MM.1S (cell line): ENCODE results near the gene SAMD4A.

Experiments used
- DNase-seq: peaks from one replicate; pipeline ENCODE4 v3.0.0-alpha.2; 2015
- H2AFZ ChIP-seq: fragments of 300-600 bp; sonication (generic); 2 replicates; pipeline ENCODE4 v1.6.0; 2016; ENCODE audit warnings: antibody characterized with exemption, low read length
- H3F3A ChIP-seq: fragments of 300-600 bp; sonication (generic); 2 replicates; pipeline ENCODE4 v1.6.1; 2016; ENCODE audit warnings: mild to moderate bottlenecking, antibody characterized with exemption, low read length, moderate library complexity, mixed read lengths; ENCODE audit not compliant: insufficient read depth
- H3K27ac ChIP-seq: fragments of 300-600 bp; sonication (generic); 2 replicates; pipeline ENCODE4 v1.5.1; 2016; ENCODE audit warnings: mild to moderate bottlenecking, low read length
- H3K27me3 ChIP-seq: fragments of 300-600 bp; sonication (generic); replicated peaks from 2 replicates; pipeline ENCODE4 v1.6.0; 2016; ENCODE audit warnings: low read length; ENCODE audit not compliant: insufficient read depth
- H3K36me3 ChIP-seq: fragments of 300-600 bp; sonication (generic); replicated peaks from 2 replicates; pipeline ENCODE4 v1.6.1; 2016; ENCODE audit warnings: mild to moderate bottlenecking, low read length, mixed read lengths; ENCODE audit not compliant: insufficient read depth
- H3K4me1 ChIP-seq: fragments of 300-600 bp; sonication (generic); 2 replicates; pipeline ENCODE4 v1.6.1; 2016; ENCODE audit warnings: low read length, mixed read lengths
- H3K4me2 ChIP-seq: fragments of 300-600 bp; sonication (generic); 2 replicates; pipeline ENCODE4 v1.6.0; 2016; ENCODE audit warnings: low read depth, low read length
- H3K4me3 ChIP-seq: fragments of 300-600 bp; sonication (generic); 2 replicates; pipeline ENCODE4 v1.5.1; 2016; ENCODE audit warnings: low read length, mixed read lengths
- H3K79me2 ChIP-seq: fragments of 300-600 bp; sonication (generic); 2 replicates; pipeline ENCODE4 v1.6.1; 2016; ENCODE audit warnings: mixed run types, low read length, mixed read lengths
- H3K9ac ChIP-seq: fragments of 300-600 bp; sonication (generic); 2 replicates; pipeline ENCODE4 v1.6.1; 2016; ENCODE audit warnings: low read length, mixed read lengths
- H3K9me2 ChIP-seq: fragments of 300-600 bp; sonication (generic); replicated peaks from 2 replicates; pipeline ENCODE4 v1.6.1; 2016; ENCODE audit warnings: mild to moderate bottlenecking, low read length, mixed read lengths; ENCODE audit not compliant: insufficient read depth
- H3K9me3 ChIP-seq: fragments of 300-600 bp; sonication (generic); replicated peaks from 2 replicates; pipeline ENCODE4 v1.6.1; 2016; ENCODE audit warnings: mild to moderate bottlenecking, low read length, mixed read lengths; ENCODE audit not compliant: insufficient read depth
- H4K20me1 ChIP-seq: fragments of 300-600 bp; sonication (generic); 2 replicates; pipeline ENCODE4 v1.6.1; 2016; ENCODE audit warnings: mild to moderate bottlenecking, low read length, moderate library complexity, mixed read lengths; ENCODE audit not compliant: insufficient read depth
- CTCF ChIP-seq: fragments of 300-600 bp; sonication (generic); IDR thresholded peaks from 2 replicates; pipeline ENCODE4 v1.5.1; 2016; ENCODE audit warnings: antibody characterized with exemption, low read length, mixed read lengths
- EZH2 ChIP-seq: fragments of 300-600 bp; sonication (generic); optimal IDR thresholded peaks from 2 replicates; pipeline ENCODE3; 2017; ENCODE audit warnings: low read depth, mild to moderate bottlenecking, antibody characterized with exemption, low read length, mixed read lengths
- EZH2phosphoT487 ChIP-seq: fragments of 300-600 bp; sonication (generic); IDR thresholded peaks from 2 replicates; pipeline ENCODE4 v1.6.1; 2018; ENCODE audit warnings: antibody characterized with exemption, low read length

Gene SAMD4A

GRCh38 chr14:54606178-54606577 lies 39.2 kb downstream of the SAMD4A start:
- no peaks in the 10 kb centered on the region for H3K27me3 ChIP-seq
- H3K27ac ChIP-seq, result no peak overlapping the region
- H3K4me3 ChIP-seq, result no peak overlapping the region
- no peaks in the 10 kb centered on the region for H3K9me3 ChIP-seq
- H3F3A ChIP-seq, result no peaks in the 10 kb centered on the region
- H3K9me2 ChIP-seq, result no peaks in the 10 kb centered on the region
- no peak overlapping the region for H3K9ac ChIP-seq
- H3K4me1 ChIP-seq, result no peaks in the 10 kb centered on the region
- H3K4me2 ChIP-seq, result no peak overlapping the region
- H3K36me3 ChIP-seq, result no peaks in the 10 kb centered on the region
- TF ChIP-seq CTCF, result no peak
- TF ChIP-seq EZH2, result no peak
- no peak for TF ChIP-seq EZH2phosphoT487
- no peak for DNase-seq
- H2AFZ ChIP-seq, result no peak overlapping the region
- H3K79me2 ChIP-seq, result no peaks in the 10 kb centered on the region
- no peaks in the 10 kb centered on the region for H4K20me1 ChIP-seq

GRCh38 chr14:54606631-54607133 lies 39.8 kb downstream of the SAMD4A start:
- no peak overlapping the region for H2AFZ ChIP-seq
- no peaks in the 10 kb centered on the region for H3K4me1 ChIP-seq
- no peaks in the 10 kb centered on the region for H4K20me1 ChIP-seq
- no peaks in the 10 kb centered on the region for H3K36me3 ChIP-seq
- DNase-seq, result no peak
- H3K79me2 ChIP-seq, result no peaks in the 10 kb centered on the region
- TF ChIP-seq CTCF (no peak), EZH2phosphoT487 (no peak), EZH2 (no peak)
- H3K9me2 ChIP-seq, result no peaks in the 10 kb centered on the region
- no peaks in the 10 kb centered on the region for H3K27me3 ChIP-seq
- H3K27ac ChIP-seq, result no peak overlapping the region
- no peaks in the 10 kb centered on the region for H3F3A ChIP-seq
- H3K9me3 ChIP-seq, result no peaks in the 10 kb centered on the region
- no peak overlapping the region for H3K4me3 ChIP-seq
- no peak overlapping the region for H3K4me2 ChIP-seq
- no peak overlapping the region for H3K9ac ChIP-seq

GRCh38 chr14:54609576-54609975 lies 42.6 kb downstream of the SAMD4A start:
- Histone ChIP-seq H3K79me2 (no peaks in the 10 kb centered on the region), H3F3A (no peaks in the 10 kb centered on the region), H4K20me1 (no peaks in the 10 kb centered on the region), H3K9me2 (no peaks in the 10 kb centered on the region), H3K4me1 (no peaks in the 10 kb centered on the region), H2AFZ (no peak overlapping the region), H3K9me3 (no peaks in the 10 kb centered on the region), H3K36me3 (no peaks in the 10 kb centered on the region), H3K4me2 (no peak overlapping the region), H3K4me3 (no peak overlapping the region), H3K27ac (no peak overlapping the region), H3K9ac (no peak overlapping the region), H3K27me3 (no peaks in the 10 kb centered on the region)
- no peak for TF ChIP-seq EZH2
- TF ChIP-seq EZH2phosphoT487, result no peak
- no peak for TF ChIP-seq CTCF
- DNase-seq, result no peak
